HG02571 (cell line): ENCODE measurements around the gene CCL18.
"Not testable (repeated sequence)": the region's sequence is repeated elsewhere in the genome, so short reads cannot be mapped to it uniquely, and the experiment has no call there.

Experiments
- ATAC-seq: cut with Tn5 transposase; IDR thresholded peaks from one replicate; pipeline ENCODE4 v1.9.1; 2021; ENCODE audit warnings: mild to moderate bottlenecking, moderate library complexity; ENCODE audit not compliant: unreplicated experiment

CCL18 gene

GRCh38 chr17:36099004-36099403 lies 34.9 kb downstream of the CCL18 start:
- not testable (repeated sequence) for ATAC-seq

- ATAC-seq = peak; percentile 52
Observed at GRCh38 chr17:36103401-36103975, 39.4 kb downstream of the CCL18 start, which contains the start of gene CCL4. Gene CCL4 (plus strand): TSS chr17:36103827. CDS start chr17:36103906, 79 bp downstream.

GRCh38 chr17:36104246-36104645 lies 40.2 kb downstream of the CCL18 start:
- not testable (repeated sequence) for ATAC-seq

GRCh38 chr17:36104701-36105181 lies 40.7 kb downstream of the CCL18 start:
- ATAC-seq = no peak

GRCh38 chr17:36105781-36106492 lies 41.9 kb downstream of the CCL18 start:
- ATAC-seq = no peak

GRCh38 chr17:36106493-36106835 lies 42.4 kb downstream of the CCL18 start:
- no peak for ATAC-seq

GRCh38 chr17:36107660-36108059 lies 43.6 kb downstream of the CCL18 start:
- ATAC-seq = no peak

GRCh38 chr17:36108265-36108664 lies 44.2 kb downstream of the CCL18 start:
- not testable (repeated sequence) for ATAC-seq

- no peak for ATAC-seq
Observed at GRCh38 chr17:36111068-36111490, 47.0 kb downstream of the CCL18 start.

GRCh38 chr17:36112572-36112971 lies 48.5 kb downstream of the CCL18 start:
- ATAC-seq = no peak

GRCh38 chr17:36113131-36113530 lies 49.1 kb downstream of the CCL18 start:
- ATAC-seq = not testable (repeated sequence)

- ATAC-seq = not testable (repeated sequence)
Observed at GRCh38 chr17:36114971-36115648, 51.0 kb downstream of the CCL18 start.

GRCh38 chr17:36115649-36115977 lies 51.5 kb downstream of the CCL18 start:
- not testable (repeated sequence) for ATAC-seq

GRCh38 chr17:36117505-36118382 lies 53.7 kb downstream of the CCL18 start:
- no peak for ATAC-seq

- no peak for ATAC-seq
Observed at GRCh38 chr17:36118477-36119353, 54.6 kb downstream of the CCL18 start.

- no peak for ATAC-seq
Observed at GRCh38 chr17:36120221-36120620, 56.1 kb downstream of the CCL18 start.

- ATAC-seq = not testable (repeated sequence)
Observed at GRCh38 chr17:36121099-36121498, 57.0 kb downstream of the CCL18 start.
